ENCODE results near the gene STAP2.

DNA sequence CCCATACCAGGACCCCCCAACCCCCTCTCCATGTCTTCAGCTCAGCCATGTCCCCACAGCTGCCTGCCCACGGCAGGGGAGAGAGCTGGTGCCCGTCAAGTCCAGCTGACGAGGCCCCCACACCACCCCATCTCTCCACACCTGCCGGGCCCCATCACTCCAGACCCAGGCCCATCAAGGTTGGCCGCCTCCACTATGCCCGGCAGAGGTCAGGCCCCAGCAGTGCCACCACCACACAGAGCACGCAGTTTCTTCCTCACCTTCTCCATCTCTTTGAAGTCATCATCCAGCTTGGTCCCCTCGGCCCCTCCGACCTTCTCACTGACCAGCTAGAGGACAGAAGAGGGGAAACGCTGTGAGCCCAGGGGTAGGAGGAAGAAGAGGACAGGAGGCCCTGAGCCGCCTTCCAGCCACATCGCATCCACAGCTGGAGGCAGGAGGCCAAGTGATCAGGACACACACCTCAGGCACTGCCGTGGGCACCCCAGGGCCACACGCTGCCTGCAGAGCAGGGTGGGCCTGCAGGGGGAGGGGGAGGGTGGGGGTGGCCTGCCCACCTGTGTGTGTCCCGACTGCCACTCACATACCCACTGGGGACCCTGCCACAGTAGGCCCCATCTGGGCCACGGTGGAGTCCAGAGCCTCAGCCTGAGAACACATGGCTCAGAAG is 28.2 kb upstream of the STAP2 start:
- TF ChIP-seq, protein P1, sequence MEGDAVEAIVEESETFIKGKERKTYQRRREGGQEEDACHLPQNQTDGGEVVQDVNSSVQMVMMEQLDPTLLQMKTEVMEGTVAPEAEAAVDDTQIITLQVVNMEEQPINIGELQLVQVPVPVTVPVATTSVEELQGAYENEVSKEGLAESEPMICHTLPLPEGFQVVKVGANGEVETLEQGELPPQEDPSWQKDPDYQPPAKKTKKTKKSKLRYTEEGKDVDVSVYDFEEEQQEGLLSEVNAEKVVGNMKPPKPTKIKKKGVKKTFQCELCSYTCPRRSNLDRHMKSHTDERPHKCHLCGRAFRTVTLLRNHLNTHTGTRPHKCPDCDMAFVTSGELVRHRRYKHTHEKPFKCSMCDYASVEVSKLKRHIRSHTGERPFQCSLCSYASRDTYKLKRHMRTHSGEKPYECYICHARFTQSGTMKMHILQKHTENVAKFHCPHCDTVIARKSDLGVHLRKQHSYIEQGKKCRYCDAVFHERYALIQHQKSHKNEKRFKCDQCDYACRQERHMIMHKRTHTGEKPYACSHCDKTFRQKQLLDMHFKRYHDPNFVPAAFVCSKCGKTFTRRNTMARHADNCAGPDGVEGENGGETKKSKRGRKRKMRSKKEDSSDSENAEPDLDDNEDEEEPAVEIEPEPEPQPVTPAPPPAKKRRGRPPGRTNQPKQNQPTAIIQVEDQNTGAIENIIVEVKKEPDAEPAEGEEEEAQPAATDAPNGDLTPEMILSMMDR (IDR thresholded peaks at IDR 0.05; ENCODE audit: insufficient read depth, low read length, poor library complexity, severe bottlenecking): no peak
- TF ChIP-seq EZH2phosphoT487 (conservative IDR thresholded peaks at IDR 0.05; ENCODE audit: low read length): no peak
